GM18858 (cell line): ENCODE results near the gene JPH3.
A peak's percentile ranks its signal among the peaks of the same experiment; 100 is the strongest.
"Not testable (repeated sequence)": the region's sequence is repeated elsewhere in the genome, so short reads cannot be mapped to it uniquely, and the experiment has no call there.

Source experiments
- ATAC-seq: cut with Tn5 transposase; IDR thresholded peaks from one replicate; pipeline ENCODE4 v1.9.1; 2021; ENCODE audit not compliant: unreplicated experiment

JPH3 gene

DNA sequence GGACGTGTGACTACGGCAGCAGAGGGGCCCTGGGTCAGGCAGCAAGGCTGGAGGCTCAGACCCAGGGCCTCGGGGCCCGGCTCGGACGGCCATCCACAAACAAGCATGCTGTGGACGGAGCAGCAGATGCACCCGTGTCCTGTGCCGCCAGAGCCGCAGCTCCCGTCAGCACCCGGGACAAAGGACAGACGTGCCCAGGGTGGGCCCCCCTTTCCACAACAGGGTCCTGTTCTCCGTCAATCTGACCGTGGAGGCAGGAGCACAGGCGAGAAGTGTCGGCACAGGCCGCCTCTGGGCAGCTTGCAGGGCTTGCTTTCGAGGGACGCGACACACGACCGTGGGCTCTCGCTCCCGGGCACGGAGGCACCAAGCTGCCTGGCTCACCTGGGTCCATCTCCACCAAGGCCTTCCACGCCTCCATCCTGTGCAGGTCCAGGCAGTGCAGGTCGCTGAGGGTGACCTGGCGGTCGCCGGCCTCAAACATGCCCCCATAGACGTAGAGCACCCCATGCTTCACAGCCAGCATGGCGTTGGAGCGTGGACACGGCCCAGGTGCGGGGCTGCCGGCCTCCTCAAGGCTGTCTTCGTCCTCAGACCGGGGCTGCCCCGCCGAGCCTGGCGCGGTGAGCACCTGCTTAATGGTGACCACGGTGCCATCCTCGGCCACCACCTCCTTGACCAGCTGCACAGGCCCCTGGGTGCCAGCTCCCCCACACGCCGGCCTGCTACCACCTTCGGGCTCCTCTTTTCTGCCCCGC lies 106.8 kb downstream of the JPH3 start:
- no peak for ATAC-seq

DNA sequence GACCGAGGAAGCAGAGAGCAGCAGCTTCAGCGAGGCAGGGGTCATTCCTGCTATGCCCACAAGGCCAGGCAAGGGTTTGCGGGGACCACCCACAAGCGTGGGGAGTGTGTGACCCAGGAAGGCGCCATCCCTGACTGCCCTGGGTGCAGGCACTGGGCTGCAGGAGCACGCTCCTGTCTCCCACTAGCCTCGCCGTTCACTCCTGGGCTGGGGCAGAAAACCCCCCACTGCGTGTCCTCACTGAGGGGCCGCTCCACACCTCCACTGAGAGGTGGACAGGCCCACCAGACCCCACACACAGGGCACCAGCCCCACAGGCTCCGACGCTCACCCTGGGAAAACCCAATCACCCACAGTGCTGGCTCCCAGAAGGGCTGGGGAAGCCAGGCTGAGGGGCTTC lies 107.4 kb downstream of the JPH3 start:
- no peak for ATAC-seq

DNA sequence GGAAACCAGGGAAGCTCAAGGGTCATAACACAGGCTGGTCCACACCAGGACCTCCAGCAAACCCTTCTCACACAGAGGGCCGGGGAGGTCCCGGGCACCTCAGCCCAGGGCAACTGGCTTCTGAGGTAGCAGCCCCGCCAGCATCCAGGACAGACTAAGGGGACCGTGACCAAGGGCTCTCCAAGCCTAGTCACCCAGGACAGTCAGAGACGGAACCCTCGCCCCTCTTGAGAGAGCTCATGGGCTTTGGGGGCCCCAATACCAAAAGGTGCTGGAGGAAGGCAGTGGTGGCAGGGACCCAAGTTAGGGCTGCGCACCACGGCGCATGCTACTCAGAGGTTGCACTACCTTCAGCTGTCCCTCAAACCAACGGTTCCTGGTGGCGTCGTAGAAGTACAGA lies 108.6 kb downstream of the JPH3 start:
- ATAC-seq: no peak

DNA sequence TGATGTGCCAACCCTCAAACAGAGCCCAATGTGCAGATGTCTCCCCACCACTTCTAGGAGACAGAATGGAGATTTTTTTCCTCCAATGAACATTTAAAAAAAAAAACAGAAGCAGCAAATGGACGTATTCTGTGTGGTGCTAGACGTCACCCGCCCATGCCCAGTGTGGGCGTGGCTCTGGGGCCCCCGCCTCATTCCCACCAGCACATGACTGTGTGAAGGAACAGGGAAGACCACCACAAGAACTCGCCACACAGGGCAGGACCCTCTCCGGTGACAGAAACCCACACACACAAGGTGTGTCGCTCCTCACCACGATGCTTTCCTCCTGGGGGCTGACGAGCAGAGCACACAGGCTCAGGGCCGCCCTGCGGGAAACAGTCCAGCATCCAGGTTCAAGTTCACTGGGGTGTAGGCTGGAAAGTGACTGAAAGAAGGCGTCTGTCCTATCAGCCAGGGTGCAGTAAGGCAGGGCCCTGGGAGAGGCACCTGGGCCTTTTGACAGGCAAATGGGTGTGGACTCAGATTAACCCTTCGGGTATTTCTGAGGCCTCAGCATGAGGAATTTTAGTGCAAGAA lies 110.0 kb downstream of the JPH3 start:
- ATAC-seq: no peak

DNA sequence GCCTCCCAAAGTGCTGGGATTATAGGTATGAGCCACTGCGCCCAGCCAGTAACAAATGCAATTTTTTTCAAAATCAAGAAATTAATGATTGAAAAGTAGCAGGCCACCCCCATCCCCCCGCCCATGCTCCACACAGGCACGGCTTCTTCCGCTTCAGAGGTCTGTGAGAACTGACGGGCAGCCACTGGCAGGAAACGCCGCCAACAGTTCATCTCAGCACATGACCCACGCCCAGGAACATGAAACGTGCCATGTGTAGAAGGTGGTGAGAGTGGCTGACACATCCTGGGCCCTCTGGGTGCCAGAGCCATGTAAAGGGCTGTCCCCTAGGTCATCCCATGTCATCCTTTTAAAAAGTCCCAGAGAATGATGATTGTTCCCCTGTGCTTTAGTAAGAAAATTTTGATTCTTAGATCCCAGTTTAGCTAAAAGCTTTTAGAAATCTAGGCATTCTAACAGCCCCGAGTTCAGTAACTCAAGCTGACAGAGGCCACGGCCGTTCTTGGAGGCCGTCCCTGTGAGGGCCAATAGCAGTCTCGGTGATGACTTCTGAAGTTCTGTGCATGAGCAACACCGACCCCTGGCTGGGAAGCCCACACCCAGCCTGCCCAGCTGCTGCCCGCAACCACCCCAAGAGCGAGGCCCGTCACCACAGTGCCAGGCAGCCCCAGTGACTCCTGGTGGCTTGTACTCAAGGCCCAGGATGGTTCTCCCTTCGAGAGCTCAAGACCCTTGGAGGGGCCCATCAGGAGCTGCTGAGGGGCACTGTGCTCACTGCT lies 111.3 kb downstream of the JPH3 start:
- no peak for ATAC-seq

DNA sequence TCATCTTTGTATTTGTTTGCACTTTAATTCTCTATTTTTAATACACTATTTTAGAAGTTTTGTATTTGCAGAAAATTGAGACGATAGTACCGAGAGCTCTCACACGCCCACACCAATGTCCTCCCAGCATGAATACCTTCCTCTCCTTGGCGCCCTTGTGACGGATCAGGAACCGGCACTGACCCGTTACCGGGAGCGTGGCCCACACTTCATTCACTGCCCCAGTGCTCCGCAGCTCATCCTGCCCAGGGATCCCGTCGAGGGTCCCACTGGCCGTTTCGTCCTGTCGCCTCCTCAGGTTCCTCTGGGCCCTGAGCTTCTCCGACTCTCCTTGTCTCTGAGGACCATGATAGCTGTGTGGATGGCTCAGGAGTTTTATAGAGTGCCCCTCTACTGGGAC lies 112.9 kb downstream of the JPH3 start:
- ATAC-seq: no peak

DNA sequence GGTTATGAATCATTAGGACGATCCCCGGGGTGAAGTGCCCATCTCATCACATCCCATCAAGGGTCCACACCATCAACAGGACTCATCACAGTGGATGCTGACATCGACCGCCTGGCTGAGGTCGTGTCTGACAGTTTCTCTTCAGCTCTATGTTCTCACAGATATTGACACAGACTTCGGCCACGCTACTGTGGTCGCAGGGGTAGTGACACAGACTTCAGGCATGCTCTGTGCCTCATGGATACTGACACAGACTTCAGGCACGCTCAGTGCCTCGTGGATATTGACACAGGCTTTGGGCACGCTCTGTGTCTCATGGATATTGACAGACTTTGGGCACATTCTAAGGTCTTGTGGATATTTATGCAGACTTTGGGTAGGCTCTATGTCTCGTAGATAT lies 113.3 kb downstream of the JPH3 start:
- ATAC-seq: no peak

DNA sequence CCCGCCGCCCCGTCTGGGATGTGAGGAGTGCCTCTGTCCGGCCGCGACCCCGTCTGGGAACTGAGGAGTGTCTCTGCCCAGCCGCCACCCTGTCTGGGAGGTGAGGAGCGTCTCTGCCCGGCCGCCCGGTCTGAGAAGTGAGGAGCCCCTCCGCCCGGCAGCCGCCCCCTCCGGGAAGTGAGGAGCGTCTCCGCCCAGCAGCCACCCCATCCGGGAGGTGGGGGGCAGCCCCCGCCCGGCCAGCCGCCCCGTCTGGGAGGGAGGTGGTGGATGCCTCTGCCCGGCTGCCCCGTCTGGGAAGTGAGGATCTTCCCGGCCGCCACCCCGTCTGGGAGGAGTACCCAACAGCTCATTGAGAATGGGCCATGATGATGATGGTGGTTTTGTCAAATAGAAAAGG lies 116.5 kb downstream of the JPH3 start:
- not testable (repeated sequence) for ATAC-seq

DNA sequence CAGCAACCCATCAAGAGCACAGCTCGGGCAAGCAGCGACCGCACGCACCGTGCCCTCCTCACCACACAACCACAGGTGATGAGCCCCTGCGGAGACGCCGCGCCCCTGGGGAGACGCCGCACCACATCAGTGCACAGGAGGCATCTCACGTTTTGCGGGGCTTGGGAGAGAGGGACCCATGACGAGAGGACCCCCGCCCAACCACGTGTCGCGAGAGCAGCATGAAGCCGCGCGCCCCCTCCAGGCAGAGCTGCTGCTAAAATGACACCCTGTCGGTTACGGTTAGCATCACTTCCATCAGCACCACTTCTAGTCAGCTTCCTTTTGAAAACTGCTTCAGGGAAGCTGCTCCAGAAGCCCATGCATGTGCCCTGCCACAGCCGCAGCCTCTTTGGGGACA lies 118.1 kb downstream of the JPH3 start:
- ATAC-seq: no peak

DNA sequence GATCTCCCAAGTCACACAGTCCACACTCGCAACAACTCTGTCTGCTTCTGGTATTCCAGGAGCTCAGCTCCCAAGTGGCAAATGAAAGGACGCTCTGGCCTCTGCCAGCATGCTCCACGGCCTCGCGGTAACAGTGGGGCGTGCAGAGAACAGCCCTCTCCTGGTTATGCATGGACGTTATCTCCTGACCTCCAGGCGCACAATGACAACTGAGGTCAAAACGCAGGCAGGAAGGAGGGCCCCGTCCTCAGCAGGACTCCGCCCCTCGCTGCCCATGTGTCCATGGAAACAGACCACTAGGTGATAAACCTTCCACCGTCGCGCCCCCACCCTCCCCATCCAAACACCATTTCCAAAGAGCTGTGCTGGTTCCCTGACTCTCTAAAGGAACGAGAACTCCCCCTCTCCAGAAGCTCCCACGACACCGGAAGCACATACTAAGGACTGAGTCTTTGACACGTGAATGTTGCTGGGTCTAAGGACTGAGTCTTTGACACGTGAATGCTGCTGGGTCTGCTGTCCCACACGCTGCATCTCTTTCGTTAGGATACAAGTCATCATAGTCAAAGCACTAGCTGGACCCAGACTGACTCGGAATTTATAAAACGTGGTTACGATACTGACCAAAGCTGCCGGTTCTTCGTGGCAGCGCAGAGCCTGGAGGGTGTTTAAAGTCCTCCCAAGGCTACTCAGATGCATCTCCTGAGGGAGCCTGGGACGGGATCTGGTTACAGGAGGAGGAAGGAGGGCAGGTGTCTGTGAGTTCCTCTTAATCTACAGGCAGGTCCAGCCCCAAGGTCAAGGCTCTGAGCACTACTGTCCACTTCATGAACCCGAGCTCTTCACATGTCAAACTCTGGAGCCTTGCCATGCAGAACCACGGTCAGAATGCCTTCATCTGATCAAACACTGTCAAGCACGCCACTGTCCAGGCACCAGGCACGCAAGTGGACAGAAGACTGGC lies 119.6 kb downstream of the JPH3 start:
- no peak for ATAC-seq

DNA sequence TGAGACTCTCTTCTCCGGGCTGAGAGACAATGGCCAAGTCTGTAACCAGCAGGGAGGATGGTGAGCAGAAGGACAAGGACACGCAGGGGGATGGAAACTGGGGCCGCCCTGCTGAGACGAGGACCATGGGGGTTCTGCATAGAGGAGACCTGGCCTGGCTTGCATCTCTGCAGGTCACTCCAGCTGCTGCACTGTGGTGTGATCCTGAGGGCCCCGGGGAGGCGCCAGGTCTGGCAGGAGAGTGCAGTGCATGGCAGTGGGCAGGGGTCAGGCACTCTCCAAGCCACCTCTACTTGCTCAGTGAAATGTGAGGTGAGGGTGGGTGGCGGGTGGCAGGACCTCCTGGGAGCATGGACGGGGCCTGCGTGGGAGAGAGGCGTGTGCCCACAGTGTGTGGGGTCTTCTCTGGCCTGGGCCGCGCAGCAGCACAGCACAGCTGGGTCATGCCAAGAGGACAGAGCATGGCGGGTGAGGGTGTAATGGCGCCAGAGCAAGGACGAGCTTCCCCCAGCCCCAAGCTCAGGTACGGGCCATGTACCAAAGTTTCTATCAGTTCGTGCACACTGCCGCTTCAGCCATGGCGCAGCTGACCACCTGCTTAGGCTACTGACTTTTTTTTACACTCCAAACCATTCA lies 120.4 kb downstream of the JPH3 start:
- ATAC-seq: no peak

DNA sequence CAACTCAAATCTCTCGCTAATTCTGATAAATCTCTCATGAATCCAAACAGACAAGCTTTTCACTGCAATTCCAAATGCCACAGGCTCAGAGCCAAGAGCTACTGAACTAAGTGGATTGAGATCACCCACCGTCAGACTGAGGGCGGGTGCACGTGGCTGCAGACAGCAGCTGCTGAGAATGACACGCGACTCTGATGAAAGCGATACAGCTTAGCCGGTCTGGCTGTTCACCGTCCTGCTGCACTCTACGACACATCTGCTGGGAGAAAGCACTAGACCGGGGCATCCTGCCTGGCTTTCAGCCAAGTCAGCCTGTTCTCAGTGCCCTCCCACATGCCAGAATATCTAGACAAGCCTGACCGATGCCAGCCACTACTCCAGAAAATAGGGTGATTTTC lies 120.9 kb downstream of the JPH3 start:
- peak; percentile 43 for ATAC-seq

DNA sequence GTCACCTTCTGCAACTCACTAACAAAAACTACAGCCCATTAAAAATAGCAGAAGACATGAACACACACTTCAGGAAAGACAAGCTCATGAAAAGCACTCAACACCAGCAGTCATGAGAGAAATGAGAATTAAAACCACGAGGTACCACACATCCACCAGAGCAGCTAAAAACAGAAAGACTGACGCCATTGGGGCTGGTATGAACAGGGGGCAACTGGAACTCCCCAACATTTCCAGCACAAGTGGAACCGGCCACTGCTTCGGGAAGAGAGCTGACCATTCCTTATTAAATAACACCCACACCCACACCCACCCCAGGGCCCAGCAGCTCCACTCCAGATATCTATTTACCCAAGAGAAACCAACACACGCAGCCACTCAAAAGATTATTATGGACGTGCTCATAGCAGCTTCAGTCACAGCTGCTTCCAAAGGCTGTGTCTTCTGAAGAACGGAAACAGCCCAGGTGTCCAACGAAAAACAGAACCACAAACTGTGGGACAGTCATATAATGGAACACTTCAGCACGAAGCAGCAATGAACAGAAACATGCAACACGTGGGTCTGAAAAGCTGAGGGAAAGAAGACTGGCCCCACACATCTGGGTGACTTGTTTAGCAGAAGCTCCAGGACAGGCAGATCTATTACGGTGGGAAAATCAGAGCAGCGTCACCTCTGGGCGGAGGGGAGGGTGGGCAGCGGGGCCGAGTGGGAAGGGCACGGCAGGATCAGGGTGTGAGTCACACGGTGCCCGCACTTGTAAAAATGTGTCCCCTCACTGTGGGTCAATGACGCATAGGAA lies 122.4 kb downstream of the JPH3 start:
- ATAC-seq: no peak

DNA sequence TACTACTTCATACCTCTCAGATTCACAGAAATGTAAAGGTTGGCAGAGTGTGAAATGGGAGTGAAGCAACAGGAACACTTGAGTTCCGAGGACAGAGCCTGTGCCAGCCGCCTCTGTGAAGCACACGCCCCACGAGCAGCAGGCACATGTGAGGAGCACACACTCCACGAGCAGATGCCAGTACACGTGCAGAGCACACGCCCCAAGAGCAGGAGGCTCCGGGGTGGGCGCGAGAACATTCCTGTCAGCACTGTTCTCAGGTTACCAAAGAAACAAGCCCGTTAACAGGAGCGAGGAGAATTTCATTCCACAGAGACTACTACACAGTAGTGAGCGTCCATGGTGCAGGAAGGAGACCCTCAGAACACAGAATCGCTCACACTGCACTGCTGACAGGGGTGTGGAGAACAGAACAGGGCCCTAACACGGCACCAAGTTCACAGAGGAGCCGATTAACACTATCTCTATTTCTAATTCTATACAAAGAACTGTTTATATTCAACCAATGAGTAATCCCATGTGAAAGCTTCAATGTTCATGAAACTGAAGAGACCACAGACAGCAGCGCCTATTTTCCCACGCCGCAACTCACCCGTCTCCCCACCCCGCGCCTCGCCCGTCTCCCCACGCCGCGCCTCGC lies 123.4 kb downstream of the JPH3 start:
- ATAC-seq: no peak

DNA sequence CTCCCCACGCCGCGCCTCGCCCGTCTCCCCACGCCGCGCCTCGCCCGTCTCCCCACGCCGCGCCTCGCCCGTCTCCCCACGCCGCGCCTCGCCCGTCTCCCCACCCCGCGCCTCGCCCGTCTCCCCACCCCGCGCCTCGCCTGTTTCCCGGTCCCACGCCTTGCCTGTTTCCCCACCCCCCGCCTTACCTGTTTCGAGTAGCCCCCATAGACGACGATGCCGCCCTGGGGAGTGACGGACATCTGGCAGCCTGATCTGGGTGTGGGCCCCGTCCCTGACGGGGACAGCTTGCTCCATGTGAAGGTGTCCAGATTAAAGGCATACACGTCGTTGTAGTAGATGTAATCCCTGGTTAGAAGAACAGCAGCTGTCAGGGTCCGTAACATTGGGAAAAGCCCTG lies 124.3 kb downstream of the JPH3 start:
- not testable (repeated sequence) for ATAC-seq

DNA sequence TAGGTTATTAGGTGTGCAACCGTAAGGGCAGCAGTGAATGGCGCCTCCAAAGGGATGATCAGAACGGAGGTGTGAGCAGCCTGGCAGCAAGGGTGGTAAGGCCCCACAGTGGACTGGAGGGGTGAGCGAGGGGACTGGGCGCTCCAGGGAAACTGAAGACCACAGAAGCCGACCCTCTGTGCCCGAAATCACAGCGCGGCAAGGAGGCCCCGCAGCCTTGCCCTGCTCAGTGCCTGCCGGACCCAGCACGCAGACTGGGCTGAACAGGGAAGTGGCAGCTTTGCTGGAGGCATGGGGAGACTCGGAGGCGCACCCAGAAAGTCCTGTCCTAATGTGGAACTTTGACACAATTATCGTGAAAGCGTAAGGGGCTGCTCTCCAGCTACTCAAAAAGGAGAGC lies 125.0 kb downstream of the JPH3 start:
- no peak for ATAC-seq

DNA sequence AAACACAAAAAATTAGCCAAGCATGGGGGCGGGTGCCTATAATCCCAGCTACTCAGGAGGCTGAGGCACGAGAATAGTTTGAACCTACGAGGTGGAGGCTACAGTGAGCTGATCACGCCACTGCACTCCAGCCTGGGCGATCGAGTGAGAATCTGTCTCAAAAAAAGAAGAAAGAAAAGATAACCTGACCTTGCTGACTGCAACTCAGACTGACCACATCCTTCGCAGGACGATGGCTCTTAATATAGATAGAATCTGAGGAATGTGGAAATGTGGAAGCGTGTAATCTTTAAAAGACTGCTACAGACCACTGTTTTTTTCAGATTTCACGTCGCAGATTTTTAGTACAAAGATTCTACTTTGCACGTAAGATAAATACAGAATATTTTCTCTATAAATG lies 125.7 kb downstream of the JPH3 start:
- ATAC-seq: no peak

DNA sequence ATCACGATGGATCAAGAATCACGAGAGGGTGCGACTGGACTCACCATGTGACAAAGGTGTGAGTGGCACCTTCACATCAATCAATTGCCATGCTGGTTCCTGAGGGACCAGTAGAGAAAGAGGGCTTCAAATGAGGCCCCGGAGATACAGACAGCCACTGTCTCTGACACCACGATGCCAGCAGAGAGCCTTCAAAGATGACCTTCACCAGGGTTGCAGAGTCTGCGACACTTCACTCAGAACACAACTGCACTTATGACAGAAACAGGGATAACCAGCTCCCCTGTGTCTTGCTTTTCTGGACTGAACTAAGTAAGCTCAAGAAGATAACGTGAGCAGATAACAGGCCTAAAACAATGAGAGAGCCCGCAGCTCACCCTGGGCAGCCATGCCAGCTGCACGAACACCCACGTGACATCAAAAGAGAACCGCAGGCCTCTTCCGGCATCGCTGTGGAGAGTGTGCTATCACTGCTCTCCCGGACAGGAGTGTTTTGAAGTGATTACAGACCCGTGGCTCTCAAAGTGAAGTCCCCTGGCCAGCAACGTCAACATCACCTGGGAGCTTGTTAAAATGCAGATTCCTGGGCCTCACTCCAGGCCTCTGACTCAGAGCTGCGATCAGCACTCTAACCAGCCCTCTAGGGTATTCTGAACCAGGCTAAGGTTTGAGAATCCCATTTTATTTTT lies 127.1 kb downstream of the JPH3 start:
- no peak for ATAC-seq

DNA sequence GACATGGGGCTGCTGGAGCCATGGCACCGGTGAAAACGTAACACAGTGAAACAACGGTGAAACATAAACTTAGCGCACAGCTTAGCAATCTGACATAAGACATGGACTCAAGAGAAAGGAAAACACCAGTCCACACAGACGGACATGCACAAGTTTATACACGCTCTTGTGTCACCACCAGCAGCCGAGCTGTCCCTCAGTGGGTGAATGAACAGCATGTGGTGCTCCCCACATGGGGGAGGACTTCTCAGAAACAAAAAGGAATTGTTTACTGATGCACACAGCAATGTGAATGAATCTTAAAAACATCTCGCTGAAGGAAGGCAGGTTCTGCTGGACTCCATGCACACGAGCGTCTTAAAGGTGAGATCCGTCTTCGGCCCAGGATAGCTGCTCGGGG lies 129.3 kb downstream of the JPH3 start:
- no peak for ATAC-seq
